ENCODE data around the gene PRKAB2. TPM values are rescaled to one million over a fixed set of nuclear protein-coding genes. Genes with fewer than 3 reads are reported as not detected.
A peak's percentile ranks its signal among the peaks of the same experiment; 100 is the strongest.

PRKAB2 gene
- total and polyA plus RNA-seq, 10 donors, result 4.6 to 19.1 (median 9.8) TPM

GRCh38 chr1:147208619-147209018 is 36.3 kb upstream of the PRKAB2 start:
- Histone ChIP-seq H3K27ac (no peak overlapping the region), H3K27me3 (replicated peaks in 1 of 7) (no peaks in the 10 kb centered on the region), H3K4me1 (peaks cover 0 to 25% (median 7%) of the 10 kb centered on the region in 6 donors), H3K36me3 (peaks cover 0 to 30% (median 0%) of the 10 kb centered on the region in 6 donors), H3K4me3 (no peak overlapping the region), H3K9me3 (no peaks in the 10 kb centered on the region)
- intact Hi-C loops (cut with DNase I; ENCODE audit: low total_unique reads), result no loop called here
- 88 to 99% (median 94%) methylated on average over 7 of the region's 7 CpGs for WGBS, 5 donors
- TF ChIP-seq, protein P1, sequence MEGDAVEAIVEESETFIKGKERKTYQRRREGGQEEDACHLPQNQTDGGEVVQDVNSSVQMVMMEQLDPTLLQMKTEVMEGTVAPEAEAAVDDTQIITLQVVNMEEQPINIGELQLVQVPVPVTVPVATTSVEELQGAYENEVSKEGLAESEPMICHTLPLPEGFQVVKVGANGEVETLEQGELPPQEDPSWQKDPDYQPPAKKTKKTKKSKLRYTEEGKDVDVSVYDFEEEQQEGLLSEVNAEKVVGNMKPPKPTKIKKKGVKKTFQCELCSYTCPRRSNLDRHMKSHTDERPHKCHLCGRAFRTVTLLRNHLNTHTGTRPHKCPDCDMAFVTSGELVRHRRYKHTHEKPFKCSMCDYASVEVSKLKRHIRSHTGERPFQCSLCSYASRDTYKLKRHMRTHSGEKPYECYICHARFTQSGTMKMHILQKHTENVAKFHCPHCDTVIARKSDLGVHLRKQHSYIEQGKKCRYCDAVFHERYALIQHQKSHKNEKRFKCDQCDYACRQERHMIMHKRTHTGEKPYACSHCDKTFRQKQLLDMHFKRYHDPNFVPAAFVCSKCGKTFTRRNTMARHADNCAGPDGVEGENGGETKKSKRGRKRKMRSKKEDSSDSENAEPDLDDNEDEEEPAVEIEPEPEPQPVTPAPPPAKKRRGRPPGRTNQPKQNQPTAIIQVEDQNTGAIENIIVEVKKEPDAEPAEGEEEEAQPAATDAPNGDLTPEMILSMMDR (IDR thresholded peaks at IDR 0.05 in 8 of 11, conservative IDR thresholded peaks at IDR 0.05 in 3 of 11), result no peak
- TF ChIP-seq POLR2A (IDR thresholded peaks at IDR 0.05) (no peak), POLR2AphosphoS5 (IDR thresholded peaks at IDR 0.05) (no peak)
- no peak for DNase-seq

- WGBS, 5 donors, result 64 to 90% (median 76%) methylated on average over 1 of the region's 1 CpG
- no peak overlapping the region for H3K27ac ChIP-seq
- H3K36me3 ChIP-seq, result peaks cover 0 to 29% (median 0%) of the 10 kb centered on the region in 6 donors
- DNase-seq, result no peak
- no peaks in the 10 kb centered on the region for H3K27me3 ChIP-seq (replicated peaks in 1 of 7)
- no peaks in the 10 kb centered on the region for H3K9me3 ChIP-seq
- intact Hi-C loops (cut with DNase I; ENCODE audit: low total_unique reads), result no loop called here
- no peak overlapping the region for H3K4me3 ChIP-seq
- no peak for TF ChIP-seq POLR2AphosphoS5 (IDR thresholded peaks at IDR 0.05)
- peaks cover 0 to 20% (median 7%) of the 10 kb centered on the region in 6 donors for H3K4me1 ChIP-seq
Observed at GRCh38 chr1:147207192-147207591, 34.9 kb upstream of the PRKAB2 start.

DNA sequence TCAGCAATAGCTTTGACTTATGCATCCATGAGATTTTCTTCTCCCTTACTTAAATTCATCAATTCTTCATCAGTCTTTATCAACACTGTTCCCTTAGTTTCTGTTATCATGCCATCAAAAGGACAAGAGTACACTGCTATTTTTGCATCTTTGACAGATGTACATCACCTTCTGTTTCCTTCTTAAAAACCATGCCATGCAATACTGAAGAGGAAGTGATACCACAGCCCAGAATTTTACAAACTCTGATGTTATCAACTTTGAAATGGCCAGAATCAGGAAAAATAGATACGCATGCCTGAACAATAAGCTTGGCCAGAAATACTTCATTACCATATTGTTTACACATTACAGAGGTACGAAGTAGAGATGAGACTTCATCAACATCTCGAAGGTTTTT is 31.8 kb upstream of the PRKAB2 start:
- peak overlapping the region in 1 of 8 donors; percentile 7 for H3K4me3 ChIP-seq
- no peak for TF ChIP-seq POLR2AphosphoS5 (IDR thresholded peaks at IDR 0.05)
- TF ChIP-seq, protein P1 (IDR thresholded peaks at IDR 0.05 in 8 of 11, conservative IDR thresholded peaks at IDR 0.05 in 3 of 11), result no peak
- H3K9me3 ChIP-seq, result no peaks in the 10 kb centered on the region
- peaks cover 0 to 20% (median 7%) of the 10 kb centered on the region in 6 donors for H3K4me1 ChIP-seq
- intact Hi-C loops (cut with DNase I; ENCODE audit: low total_unique reads), result no loop called here
- WGBS, 5 donors, result 50 to 70% (median 52%) methylated on average over 3 of the region's 3 CpGs
- H3K36me3 ChIP-seq, result peaks cover 0 to 16% (median 0%) of the 10 kb centered on the region in 6 donors
- H3K27ac ChIP-seq, result peak overlapping the region in 3 of 8 donors; percentile 23 to 72 (median 64)
- H3K27me3 ChIP-seq (replicated peaks in 1 of 7), result no peaks in the 10 kb centered on the region
- DNase-seq, result no peak

DNA sequence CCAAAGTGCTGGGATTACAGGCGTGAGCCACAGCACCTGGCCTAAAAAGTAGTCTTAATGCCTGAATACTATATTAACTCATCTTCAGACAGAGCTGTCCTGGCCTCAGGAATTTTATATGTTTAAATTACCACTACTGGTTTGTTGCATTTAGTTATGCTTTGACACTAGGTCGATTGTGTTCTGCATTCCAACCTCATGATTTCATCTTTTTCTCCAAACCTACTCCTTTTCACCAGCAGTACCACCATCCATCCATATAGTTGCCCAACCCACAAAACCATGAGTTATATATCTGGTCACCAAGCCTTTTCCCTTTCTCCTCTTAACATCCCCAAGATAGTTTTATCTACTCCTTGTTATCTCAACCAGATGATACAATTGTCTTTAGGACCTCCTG is 30.3 kb upstream of the PRKAB2 start:
- no peak overlapping the region for H3K27ac ChIP-seq
- no peak overlapping the region for H3K4me3 ChIP-seq
- 77 to 84% (median 81%) methylated on average over 2 of the region's 2 CpGs for WGBS, 5 donors
- intact Hi-C loops (cut with DNase I; ENCODE audit: low total_unique reads), result no loop called here
- H3K27me3 ChIP-seq (replicated peaks in 1 of 7), result no peaks in the 10 kb centered on the region
- no peak for DNase-seq
- no peaks in the 10 kb centered on the region for H3K9me3 ChIP-seq
- TF ChIP-seq, protein P1 (IDR thresholded peaks at IDR 0.05 in 8 of 11, conservative IDR thresholded peaks at IDR 0.05 in 3 of 11), result no peak
- H3K4me1 ChIP-seq, result peaks cover 0 to 20% (median 7%) of the 10 kb centered on the region in 6 donors
- peaks cover 0 to 10% (median 0%) of the 10 kb centered on the region in 6 donors for H3K36me3 ChIP-seq

- Histone ChIP-seq H3K9me3 (no peaks in the 10 kb centered on the region), H3K4me3 (no peak overlapping the region), H3K27me3 (replicated peaks in 1 of 7) (no peaks in the 10 kb centered on the region), H3K4me1 (peaks cover 0 to 20% (median 7%) of the 10 kb centered on the region in 6 donors), H3K27ac (no peak overlapping the region), H3K36me3 (peaks cover 0 to 10% (median 0%) of the 10 kb centered on the region in 6 donors)
- TF ChIP-seq, protein P1 (IDR thresholded peaks at IDR 0.05 in 8 of 11, conservative IDR thresholded peaks at IDR 0.05 in 3 of 11), result no peak
- 94 to 100% (median 96%) methylated on average over 1 of the region's 1 CpG for WGBS, 5 donors
- intact Hi-C loops (cut with DNase I; ENCODE audit: low total_unique reads), result no loop called here
- no peak for DNase-seq
Observed at GRCh38 chr1:147201786-147202185, 29.5 kb upstream of the PRKAB2 start.

Measured in spleen (tissue), 11 donors.